GM18861 (cell line): ENCODE measurements around the gene QARS1.

Source experiments
- ATAC-seq: cut with Tn5 transposase; IDR thresholded peaks from one replicate; pipeline ENCODE4 v1.9.1; 2021; ENCODE audit not compliant: unreplicated experiment

The QARS1 gene

DNA sequence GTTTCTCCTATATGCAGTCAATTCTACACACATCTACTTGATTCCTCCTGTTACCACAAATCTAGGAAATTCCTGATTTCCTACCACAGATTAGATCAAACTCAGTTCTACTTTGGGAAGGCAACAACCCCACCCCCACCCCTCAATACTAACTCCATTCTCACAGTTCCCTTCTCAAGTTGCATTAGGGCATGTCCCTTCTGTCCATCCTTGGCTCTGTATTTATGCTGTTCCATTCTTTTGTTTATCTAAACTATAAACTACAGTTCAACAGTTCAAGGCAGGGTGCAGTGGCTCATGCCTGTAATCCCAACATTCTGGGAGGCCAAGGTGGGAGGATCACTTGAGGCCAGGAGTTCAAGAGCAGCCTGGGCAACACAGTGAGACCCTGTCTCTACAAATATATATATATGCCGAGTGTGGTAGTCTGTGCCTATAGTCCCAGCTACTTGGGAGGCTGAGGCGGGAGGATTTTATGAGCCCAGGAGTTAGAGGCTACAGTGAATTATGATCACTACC is 50.2 kb downstream of the QARS1 start:
- no peak for ATAC-seq

DNA sequence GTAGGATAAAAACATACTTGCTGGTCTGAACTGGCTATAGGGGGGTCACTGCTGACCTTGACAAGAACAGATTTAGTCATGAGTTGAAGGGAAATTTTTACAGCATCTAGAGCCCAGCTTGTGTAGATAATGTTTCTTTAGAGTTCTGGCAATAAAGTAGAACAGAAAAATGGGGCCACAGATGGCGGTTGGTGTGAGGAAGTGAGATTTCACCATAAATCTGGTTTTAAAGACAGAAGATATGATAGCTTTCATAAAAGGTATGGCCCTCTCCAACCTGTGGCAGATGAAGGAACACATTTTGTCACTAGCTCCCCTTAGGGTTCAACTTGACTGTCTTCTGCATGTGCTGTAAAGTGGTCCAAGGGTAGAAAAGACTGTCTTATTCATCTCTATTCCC is 51.0 kb downstream of the QARS1 start:
- no peak for ATAC-seq
